ENCODE results near the gene RNF44.

DNA sequence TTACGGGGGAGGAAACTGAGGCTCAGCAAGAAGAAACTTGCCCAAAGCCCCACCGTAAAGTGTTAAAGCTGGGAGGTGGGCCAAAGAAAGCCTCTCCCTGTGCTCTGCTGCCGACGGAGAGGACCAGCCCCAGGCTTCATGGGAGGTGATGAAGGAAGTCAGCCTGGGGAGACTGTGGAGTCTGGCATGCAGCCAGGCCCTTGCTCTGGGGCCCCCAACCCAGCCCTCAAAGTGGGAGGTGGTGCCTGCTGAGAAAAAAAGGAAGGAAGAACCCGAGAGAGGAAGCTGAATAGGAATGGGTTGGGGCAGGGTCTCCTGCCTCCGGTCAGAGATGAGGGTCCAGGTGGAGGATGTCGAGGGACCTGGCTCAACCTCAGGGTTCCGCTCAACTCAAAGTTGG is 3.8 kb downstream of the RNF44 start:
- TF ChIP-seq, protein P1, sequence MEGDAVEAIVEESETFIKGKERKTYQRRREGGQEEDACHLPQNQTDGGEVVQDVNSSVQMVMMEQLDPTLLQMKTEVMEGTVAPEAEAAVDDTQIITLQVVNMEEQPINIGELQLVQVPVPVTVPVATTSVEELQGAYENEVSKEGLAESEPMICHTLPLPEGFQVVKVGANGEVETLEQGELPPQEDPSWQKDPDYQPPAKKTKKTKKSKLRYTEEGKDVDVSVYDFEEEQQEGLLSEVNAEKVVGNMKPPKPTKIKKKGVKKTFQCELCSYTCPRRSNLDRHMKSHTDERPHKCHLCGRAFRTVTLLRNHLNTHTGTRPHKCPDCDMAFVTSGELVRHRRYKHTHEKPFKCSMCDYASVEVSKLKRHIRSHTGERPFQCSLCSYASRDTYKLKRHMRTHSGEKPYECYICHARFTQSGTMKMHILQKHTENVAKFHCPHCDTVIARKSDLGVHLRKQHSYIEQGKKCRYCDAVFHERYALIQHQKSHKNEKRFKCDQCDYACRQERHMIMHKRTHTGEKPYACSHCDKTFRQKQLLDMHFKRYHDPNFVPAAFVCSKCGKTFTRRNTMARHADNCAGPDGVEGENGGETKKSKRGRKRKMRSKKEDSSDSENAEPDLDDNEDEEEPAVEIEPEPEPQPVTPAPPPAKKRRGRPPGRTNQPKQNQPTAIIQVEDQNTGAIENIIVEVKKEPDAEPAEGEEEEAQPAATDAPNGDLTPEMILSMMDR (IDR thresholded peaks at IDR 0.05; ENCODE audit: insufficient read depth, low read length, poor library complexity, severe bottlenecking) = no peak
- no peak for TF ChIP-seq EZH2phosphoT487 (conservative IDR thresholded peaks at IDR 0.05; ENCODE audit: low read length)

Measured in SU-DHL-6 (cell line).